GM12875 (cell line): ENCODE measurements around the gene WDR37.

Experiments used
- H3K4me3 ChIP-seq: one replicate; pipeline ENCODE4 v1.5.1; 2011; ENCODE audit warnings: low read depth, low read length, control low read depth
- CTCF ChIP-seq: IDR thresholded peaks from 2 replicates; pipeline ENCODE4 v1.5.1; 2011; ENCODE audit warnings: low read depth, mild to moderate bottlenecking, control low read depth, inconsistent platforms, low read length, moderate library complexity, borderline replicate concordance; ENCODE audit not compliant: insufficient read depth

The WDR37 gene

GRCh38 chr10:1166828-1167275 lies 110.7 kb downstream of the WDR37 start:
- H3K4me3 ChIP-seq, result no peak overlapping the region
- TF ChIP-seq CTCF, result no peak

- TF ChIP-seq CTCF, result no peak
- no peak overlapping the region for H3K4me3 ChIP-seq
These were observed 112.6 kb downstream of the WDR37 start for GRCh38 chr10:1168763-1169162.

- no peak overlapping the region for H3K4me3 ChIP-seq
- TF ChIP-seq CTCF, result no peak
These were observed 113.2 kb downstream of the WDR37 start for GRCh38 chr10:1169186-1169885.

- no peak overlapping the region for H3K4me3 ChIP-seq
- TF ChIP-seq CTCF, result no peak
These were observed 114.0 kb downstream of the WDR37 start for GRCh38 chr10:1169981-1170866.

GRCh38 chr10:1170867-1171180 lies 114.6 kb downstream of the WDR37 start:
- no peak for TF ChIP-seq CTCF
- H3K4me3 ChIP-seq, result no peak overlapping the region

- no peak overlapping the region for H3K4me3 ChIP-seq
- TF ChIP-seq CTCF, result no peak
These were observed 115.0 kb downstream of the WDR37 start for GRCh38 chr10:1171182-1171581.

- TF ChIP-seq CTCF, result no peak
These were observed 115.4 kb downstream of the WDR37 start for GRCh38 chr10:1171586-1171985.

More at GRCh38 chr10:1171586-1171985, 115.4 kb downstream of the WDR37 start:
- H3K4me3 ChIP-seq, result no peak overlapping the region
